HG03354 (cell line): ENCODE measurements around the gene SCAF8.
"Not testable (repeated sequence)": the region's sequence is repeated elsewhere in the genome, so short reads cannot be mapped to it uniquely, and the experiment has no call there.

Experiments
- ATAC-seq: cut with Tn5 transposase; IDR thresholded peaks from one replicate; pipeline ENCODE4 v1.9.1; 2021; ENCODE audit warnings: mild to moderate bottlenecking; ENCODE audit not compliant: unreplicated experiment, poor library complexity, severe bottlenecking

The SCAF8 gene, protein sequence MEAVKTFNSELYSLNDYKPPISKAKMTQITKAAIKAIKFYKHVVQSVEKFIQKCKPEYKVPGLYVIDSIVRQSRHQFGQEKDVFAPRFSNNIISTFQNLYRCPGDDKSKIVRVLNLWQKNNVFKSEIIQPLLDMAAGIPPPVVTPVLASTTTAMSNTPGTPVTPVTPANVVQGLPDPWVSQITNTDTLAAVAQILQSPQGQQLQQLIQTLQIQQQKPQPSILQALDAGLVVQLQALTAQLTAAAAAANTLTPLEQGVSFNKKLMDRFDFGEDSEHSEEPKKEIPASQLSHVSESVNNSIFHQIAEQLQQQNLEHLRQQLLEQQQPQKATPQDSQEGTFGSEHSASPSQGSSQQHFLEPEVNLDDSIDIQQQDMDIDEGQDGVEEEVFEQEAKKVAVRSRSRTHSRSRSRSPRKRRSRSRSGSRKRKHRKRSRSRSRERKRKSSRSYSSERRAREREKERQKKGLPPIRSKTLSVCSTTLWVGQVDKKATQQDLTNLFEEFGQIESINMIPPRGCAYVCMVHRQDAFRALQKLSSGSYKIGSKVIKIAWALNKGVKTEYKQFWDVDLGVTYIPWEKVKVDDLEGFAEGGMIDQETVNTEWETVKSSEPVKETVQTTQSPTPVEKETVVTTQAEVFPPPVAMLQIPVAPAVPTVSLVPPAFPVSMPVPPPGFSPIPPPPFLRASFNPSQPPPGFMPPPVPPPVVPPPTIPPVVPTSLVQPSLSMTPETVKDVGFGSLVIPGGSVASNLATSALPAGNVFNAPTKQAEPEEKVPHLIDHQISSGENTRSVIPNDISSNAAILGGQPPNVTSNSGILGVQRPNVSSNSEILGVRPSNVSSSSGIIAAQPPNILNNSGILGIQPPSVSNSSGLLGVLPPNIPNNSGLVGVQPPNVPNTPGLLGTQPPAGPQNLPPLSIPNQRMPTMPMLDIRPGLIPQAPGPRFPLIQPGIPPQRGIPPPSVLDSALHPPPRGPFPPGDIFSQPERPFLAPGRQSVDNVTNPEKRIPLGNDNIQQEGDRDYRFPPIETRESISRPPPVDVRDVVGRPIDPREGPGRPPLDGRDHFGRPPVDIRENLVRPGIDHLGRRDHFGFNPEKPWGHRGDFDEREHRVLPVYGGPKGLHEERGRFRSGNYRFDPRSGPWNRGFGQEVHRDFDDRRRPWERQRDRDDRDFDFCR (N-terminal part only)

DNA sequence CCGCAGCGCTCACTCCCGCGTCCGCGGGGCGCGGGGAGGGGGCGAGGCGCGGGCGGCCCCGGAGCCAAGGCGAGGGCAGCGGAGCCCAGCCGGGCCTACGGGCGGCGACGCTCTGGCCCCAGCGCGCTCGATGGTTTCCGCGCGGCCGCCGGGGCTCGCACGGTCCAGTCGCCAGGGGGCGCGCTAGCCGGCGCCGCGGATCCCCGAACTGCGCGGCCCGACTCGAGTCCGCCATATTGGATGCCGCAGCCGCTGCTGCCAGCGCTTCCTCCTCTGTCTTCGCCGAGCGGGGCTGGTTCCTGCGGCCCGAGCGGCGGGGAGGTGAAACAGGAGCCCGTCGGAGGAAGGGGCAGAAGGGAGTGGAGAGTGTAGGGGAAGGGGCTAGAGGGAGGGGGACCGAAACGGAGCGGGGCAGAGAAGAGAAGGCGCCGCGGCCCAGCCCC, at the start of gene SCAF8:
Gene SCAF8, plus strand, starts transcription at position 234 of the 443 bp plus-strand sequence. CDS start 485 bp downstream, outside the sequence.
- ATAC-seq: peak; percentile 88

DNA sequence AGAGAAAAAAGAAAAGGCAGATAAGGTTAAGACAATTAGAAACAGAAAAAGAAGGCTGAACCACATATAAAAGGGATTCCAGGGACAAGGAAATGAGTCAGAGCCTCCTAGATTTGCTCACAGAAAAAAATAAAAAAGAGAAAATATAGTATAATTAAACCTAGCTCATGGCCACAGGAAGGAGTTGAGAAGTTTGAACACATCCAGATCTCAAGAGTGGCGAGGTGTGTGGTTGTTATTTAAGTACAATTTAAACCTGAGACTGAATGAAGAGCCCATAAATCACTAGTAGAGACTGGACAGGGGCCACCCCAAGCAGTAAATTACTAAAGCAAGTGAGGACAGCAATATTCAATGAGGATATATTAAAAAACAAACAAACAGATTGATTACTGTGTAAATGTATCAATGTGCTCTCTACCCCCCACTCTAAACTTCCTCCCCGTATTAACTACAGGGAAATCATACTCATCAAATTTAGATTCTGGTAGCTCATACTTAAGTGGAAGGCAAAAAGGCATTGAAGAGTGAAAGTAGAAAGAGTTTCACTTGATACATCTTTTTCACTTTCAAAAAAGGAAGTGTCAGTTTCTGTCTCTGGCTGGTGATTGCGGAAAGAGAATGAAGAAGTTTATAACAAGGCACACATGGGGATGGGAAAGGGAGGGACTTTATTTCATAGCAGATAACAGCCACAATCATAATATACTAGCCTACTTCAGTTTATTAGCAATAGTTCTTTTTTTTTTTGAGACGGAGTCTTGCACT, 49.3 kb upstream of the SCAF8 start:
- ATAC-seq: peak; percentile 95

GRCh38 chr6:154686162-154686561, 47.1 kb upstream of the SCAF8 start:
- no peak for ATAC-seq

DNA sequence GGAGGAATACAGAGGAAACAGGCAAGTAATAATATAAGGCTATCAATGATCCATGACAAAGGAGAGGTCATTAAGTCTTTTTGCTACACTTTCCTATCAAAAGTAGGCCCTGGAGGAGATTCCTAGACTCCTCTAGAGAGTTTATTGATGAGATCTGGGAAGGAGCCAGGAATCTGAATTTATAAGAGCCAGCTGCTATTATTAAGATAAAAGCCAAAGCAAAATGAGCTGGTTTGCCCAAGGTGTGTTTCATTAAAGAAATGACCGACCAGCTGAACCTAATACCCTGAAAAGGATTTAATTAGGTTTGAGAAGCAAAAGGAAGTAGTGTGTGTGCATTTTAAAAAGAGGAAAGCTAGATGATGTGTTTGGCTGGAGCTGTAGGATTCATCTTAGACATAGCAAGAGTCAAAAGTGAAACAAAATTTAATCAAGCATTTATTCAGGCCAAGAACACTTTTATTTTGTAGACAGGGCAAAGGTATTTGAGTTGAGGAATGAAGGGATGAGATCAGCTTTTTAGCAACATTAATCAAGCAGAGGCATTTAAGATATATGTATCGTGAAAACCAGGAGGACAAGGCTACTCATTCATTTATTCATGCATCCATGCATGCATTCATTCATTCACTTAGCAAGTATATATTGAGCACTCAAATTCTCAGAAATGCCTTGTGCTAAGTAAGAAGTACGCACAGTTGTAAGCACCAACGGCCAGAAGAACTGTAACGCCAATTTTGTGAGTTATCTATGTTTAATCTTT, 43.5 kb upstream of the SCAF8 start:
- no peak for ATAC-seq

DNA sequence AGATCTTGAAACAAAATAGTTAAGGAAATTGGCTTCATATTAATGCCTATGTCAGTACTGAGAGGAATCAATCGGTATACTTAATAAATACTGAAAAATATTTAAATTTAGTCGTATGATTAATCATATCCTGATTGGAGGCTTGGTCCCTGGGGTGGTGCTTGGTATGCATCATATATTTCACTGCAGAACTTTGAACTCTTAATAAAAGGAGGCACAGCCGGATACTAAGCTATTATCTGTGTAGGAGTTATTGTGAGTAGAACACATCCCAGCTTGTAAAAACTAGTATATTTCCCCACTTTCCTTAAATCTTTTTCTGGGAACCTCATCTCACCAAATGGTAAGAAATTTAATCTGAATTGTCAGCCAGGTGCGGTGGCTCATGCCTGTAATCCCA, 42.4 kb upstream of the SCAF8 start:
- ATAC-seq: no peak

DNA sequence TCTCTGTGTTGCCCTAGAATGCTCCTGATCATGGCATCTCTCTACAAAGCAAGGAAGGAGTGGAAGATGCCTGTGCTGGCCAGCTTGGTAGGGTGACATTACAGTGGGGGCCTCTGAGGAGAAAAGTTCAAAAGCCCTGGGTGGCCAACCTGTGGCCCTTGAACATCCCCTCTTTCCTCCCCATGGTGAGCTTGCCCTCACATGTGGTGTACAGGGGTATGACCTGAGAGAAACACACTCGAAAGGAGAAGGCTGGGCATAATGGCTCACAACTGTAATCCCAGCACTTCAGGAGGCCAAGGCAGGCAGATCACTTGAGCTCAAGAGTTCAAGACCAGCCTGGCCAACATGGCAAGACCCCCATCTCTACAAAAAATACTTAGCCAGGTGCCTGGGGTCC, 36.6 kb upstream of the SCAF8 start:
- no peak for ATAC-seq

GRCh38 chr6:154703124-154703523, 30.1 kb upstream of the SCAF8 start:
- no peak for ATAC-seq

- no peak for ATAC-seq
Observed at GRCh38 chr6:154705471-154706113, 27.6 kb upstream of the SCAF8 start.

DNA sequence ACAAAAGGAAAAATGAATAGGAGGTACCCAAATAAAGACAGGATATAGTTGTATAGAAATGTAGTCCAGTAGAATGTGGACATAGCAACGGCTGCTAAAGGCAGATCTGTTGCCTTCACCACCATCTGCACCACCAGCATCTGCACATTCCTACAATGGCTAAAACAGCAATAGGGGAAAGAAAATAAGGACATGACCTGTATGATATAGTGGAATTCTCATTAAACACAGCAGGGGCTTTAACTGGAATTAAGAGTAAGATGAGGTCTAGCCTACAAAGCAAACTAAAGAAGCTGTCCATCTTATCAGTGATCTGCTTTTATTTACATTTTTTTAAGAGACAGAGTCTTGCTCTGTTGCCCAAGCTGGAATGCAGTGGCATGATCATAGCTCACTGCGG, 26.8 kb upstream of the SCAF8 start:
- no peak for ATAC-seq

DNA sequence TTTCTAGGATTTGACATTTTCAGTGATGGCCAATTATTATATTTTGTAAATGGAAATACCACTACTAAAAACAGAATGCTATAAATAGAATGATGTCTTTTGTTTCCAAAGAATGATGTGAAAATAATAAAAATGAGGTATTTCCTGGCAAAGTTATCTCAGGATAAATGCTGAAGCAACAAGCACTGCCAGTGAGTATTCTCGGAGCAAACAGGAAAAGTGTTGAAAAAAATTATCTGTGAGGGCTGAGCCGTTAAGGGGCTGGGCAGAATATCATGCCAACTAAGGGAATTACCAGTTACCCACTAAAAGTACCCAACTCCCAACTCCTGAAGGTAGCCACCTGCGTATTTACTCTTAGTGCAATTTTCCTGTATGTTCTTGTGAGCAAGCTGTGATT, 23.6 kb upstream of the SCAF8 start:
- ATAC-seq: no peak

DNA sequence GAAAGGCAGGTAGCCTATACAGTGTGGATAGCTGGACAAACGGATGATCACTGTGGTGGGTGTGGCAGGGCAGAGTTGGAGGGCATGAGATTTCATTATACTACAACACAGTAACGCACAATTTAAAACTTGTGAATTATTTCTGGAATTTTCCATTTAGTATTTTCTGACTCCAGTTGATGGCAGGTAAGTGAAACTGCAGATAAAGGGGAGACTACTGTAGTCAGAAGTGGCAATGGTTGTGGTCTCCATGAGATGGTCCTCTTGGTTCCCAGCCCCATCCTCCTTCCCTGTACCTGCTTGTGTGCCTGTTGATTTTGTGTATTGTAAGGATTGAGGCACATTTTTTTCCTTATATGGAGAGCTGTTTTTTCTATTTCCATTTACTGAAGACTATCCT, 22.5 kb upstream of the SCAF8 start:
- no peak for ATAC-seq

DNA sequence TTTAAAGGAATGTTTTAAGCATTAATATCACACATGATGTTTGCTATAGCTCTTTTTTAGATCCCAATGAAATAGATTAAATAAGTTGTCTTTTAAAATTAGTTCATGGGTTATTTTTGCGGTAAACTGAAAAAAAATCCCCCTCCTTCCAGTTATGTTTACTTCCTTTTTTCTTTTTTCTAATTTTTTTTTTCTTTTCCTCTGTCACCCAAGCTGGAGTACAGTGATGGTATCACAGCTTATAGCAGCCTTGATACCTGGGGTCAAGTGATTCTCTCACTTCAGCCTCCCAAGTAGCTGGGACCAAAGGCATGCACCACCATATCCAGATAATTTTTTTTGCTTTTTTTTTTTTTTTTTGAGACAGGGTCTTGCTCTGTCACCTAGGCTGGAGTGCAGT, 17.8 kb upstream of the SCAF8 start:
- no peak for ATAC-seq

- ATAC-seq: not testable (repeated sequence)
Observed at GRCh38 chr6:154716350-154716749, 16.9 kb upstream of the SCAF8 start.

DNA sequence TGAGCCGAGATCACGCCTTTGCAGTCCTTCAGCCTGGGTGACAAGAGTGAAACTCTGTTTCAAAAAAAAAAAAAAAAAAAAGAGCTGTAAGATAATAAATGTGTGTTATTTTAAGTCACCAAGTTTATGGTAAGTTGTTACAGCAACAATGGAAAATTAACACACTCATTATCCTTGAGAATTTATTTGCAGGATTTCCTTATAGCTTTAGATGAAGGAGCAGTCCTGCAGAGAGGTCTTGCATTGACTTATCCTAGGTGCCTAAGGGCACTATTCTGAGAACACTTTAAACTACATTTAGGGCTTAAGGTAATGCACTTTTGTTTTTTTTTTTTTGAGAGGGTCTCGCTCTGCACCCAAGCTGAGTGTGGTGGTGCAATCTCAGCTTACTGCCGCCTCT, 13.8 kb upstream of the SCAF8 start:
- no peak for ATAC-seq

- no peak for ATAC-seq
Observed at GRCh38 chr6:154719854-154720253, 13.4 kb upstream of the SCAF8 start.

DNA sequence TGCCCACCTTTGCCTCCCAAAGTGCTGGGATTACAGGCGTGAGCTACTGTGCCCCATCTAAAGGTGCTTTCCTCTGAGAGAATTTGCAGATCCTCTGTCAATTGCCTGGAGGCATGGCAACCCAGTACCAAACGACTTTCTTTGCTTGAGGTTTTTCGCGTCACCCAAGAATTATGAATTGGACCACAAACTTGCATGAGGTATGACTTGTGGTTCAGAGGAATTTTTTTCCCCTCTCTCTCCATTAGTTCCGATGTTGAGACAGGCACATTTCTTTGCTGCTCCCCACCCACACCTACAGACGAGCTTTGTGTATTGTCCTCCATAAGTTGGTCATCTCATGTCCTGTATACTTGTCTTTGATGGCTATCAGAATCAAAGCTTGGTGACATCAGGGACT, 11.8 kb upstream of the SCAF8 start:
- no peak for ATAC-seq

GRCh38 chr6:154726887-154727286, 6.3 kb upstream of the SCAF8 start:
- ATAC-seq: no peak
